ENCODE data around the gene MIA.

MIA gene

GRCh38 chr19:40776364-40776763, 1.0 kb downstream of the MIA start:
- Histone ChIP-seq H3K4me3 (IDR thresholded peaks at IDR 0.05; ENCODE audit: insufficient read depth, low read depth, low read length) (no peak overlapping the region), H3K79me2 (ENCODE audit: insufficient read depth, low read depth) (no peaks in the 10 kb centered on the region), H3K4me1 (ENCODE audit: low read depth, poor library complexity, severe bottlenecking) (peaks cover 12% of the 10 kb centered on the region), H2AFZ (ENCODE audit: low read depth) (no peak overlapping the region), H3K4me2 (peak overlapping the region; percentile 69), H3K9ac (no peak overlapping the region), H4K20me1 (ENCODE audit: insufficient read depth) (no peaks in the 10 kb centered on the region), H3K36me3 (ENCODE audit: insufficient read depth) (no peaks in the 10 kb centered on the region), H3K27ac (no peak overlapping the region), H3K27me3 (ENCODE audit: insufficient read depth, low read depth) (peaks cover 25% of the 10 kb centered on the region)
- TF ChIP-seq CTCF (conservative IDR thresholded peaks at IDR 0.05; ENCODE audit: low read depth, low read length): no peak

- H3K4me2 ChIP-seq: peak overlapping the region; percentile 98
- H3K4me1 ChIP-seq (ENCODE audit: low read depth, poor library complexity, severe bottlenecking): peaks cover 12% of the 10 kb centered on the region
- H3K36me3 ChIP-seq (ENCODE audit: insufficient read depth): no peaks in the 10 kb centered on the region
- peak overlapping the region; percentile 29 for H3K4me3 ChIP-seq (IDR thresholded peaks at IDR 0.05; ENCODE audit: insufficient read depth, low read depth, low read length)
- peak overlapping the region; percentile 57; the same call in 1 of the 2 replicates for H3K9ac ChIP-seq
- H4K20me1 ChIP-seq (ENCODE audit: insufficient read depth): no peaks in the 10 kb centered on the region
- H2AFZ ChIP-seq (ENCODE audit: low read depth): peak overlapping the region; percentile 67; the same call in 1 of the 2 replicates
- H3K79me2 ChIP-seq (ENCODE audit: insufficient read depth, low read depth): no peaks in the 10 kb centered on the region
- no peak for TF ChIP-seq CTCF (conservative IDR thresholded peaks at IDR 0.05; ENCODE audit: low read depth, low read length)
- H3K27me3 ChIP-seq (ENCODE audit: insufficient read depth, low read depth): peaks cover 25% of the 10 kb centered on the region
- H3K27ac ChIP-seq: peak overlapping the region; percentile 86
Measured at GRCh38 chr19:40776932-40777644, 1.8 kb downstream of the MIA start.

- Histone ChIP-seq H3K27ac (peak overlapping the region; percentile 86), H3K4me1 (ENCODE audit: low read depth, poor library complexity, severe bottlenecking) (peaks cover 12% of the 10 kb centered on the region), H2AFZ (ENCODE audit: low read depth) (peak overlapping the region; percentile 67; the same call in 1 of the 2 replicates), H4K20me1 (ENCODE audit: insufficient read depth) (no peaks in the 10 kb centered on the region), H3K9ac (peak overlapping the region; percentile 57; the same call in 1 of the 2 replicates), H3K36me3 (ENCODE audit: insufficient read depth) (no peaks in the 10 kb centered on the region), H3K4me2 (peak overlapping the region; percentile 98), H3K79me2 (ENCODE audit: insufficient read depth, low read depth) (no peaks in the 10 kb centered on the region), H3K4me3 (IDR thresholded peaks at IDR 0.05; ENCODE audit: insufficient read depth, low read depth, low read length) (peak overlapping the region; percentile 58), H3K27me3 (ENCODE audit: insufficient read depth, low read depth) (peaks cover 25% of the 10 kb centered on the region)
- no peak for TF ChIP-seq CTCF (conservative IDR thresholded peaks at IDR 0.05; ENCODE audit: low read depth, low read length)
Measured at GRCh38 chr19:40777645-40777936, 2.3 kb downstream of the MIA start.

GRCh38 chr19:40777937-40778705, 2.8 kb downstream of the MIA start, which contains the start of gene RAB4B:
RAB4B (plus strand) TSS chr19:40778247; CDS start chr19:40778376, 129 bp downstream.
- peaks cover 12% of the 10 kb centered on the region for H3K4me1 ChIP-seq (ENCODE audit: low read depth, poor library complexity, severe bottlenecking)
- H3K36me3 ChIP-seq (ENCODE audit: insufficient read depth): no peaks in the 10 kb centered on the region
- no peaks in the 10 kb centered on the region for H4K20me1 ChIP-seq (ENCODE audit: insufficient read depth)
- peaks cover 25% of the 10 kb centered on the region for H3K27me3 ChIP-seq (ENCODE audit: insufficient read depth, low read depth)
- H3K27ac ChIP-seq: peak within 1 kb of the TSS; percentile 86
- no peaks in the 10 kb centered on the region for H3K79me2 ChIP-seq (ENCODE audit: insufficient read depth, low read depth)
- peak within 1 kb of the TSS; percentile 58 for H3K4me3 ChIP-seq (IDR thresholded peaks at IDR 0.05; ENCODE audit: insufficient read depth, low read depth, low read length)
- no peak for TF ChIP-seq CTCF (conservative IDR thresholded peaks at IDR 0.05; ENCODE audit: low read depth, low read length)
- peak within 1 kb of the TSS; percentile 67 for H2AFZ ChIP-seq (ENCODE audit: low read depth)
- peak within 1 kb of the TSS; percentile 57; the same call in 1 of the 2 replicates for H3K9ac ChIP-seq
- H3K4me2 ChIP-seq: peak within 1 kb of the TSS; percentile 98

Data from KMS-11 (cell line).